H1 (cell line): ENCODE data around the gene RAB1B. TPM values are rescaled to one million over a fixed set of nuclear protein-coding genes. Genes with fewer than 3 reads are reported as not detected.

Experiments
- CHD2 ChIP-seq: IDR thresholded peaks from 2 replicates; pipeline ENCODE4 v1.6.1; 2012; ENCODE audit warnings: low read length, improper control_type of control experiment
- CHD7 ChIP-seq: fragments of 300-600 bp; sonication (generic); IDR thresholded peaks from 2 replicates; pipeline ENCODE4 v1.7.1; 2012; ENCODE audit warnings: low read length, moderate library complexity, mild to moderate bottlenecking, inconsistent platforms; ENCODE audit not compliant: insufficient replicate concordance
- CTBP2 ChIP-seq: IDR thresholded peaks from 2 replicates; pipeline ENCODE4 v1.7.0; 2011; ENCODE audit warnings: borderline replicate concordance, mild to moderate bottlenecking, moderate library complexity, mixed read lengths, low read length; ENCODE audit not compliant: insufficient read depth, insufficient read length
- CTCF ChIP-seq, 3 experiments: IDR thresholded peaks; 1 replicate in 2 of 3; 2 replicates in 1 of 3; pipeline versions ENCODE4 v1.5.1 to v1.6.1; 2011; ENCODE audit warnings: low read length in 3 of 3, mild to moderate bottlenecking in 3 of 3, inconsistent platforms in 2 of 3, low read depth in 1 of 3, moderate library complexity in 1 of 3; ENCODE audit not compliant: insufficient read depth in 1 of 3; ENCODE audit errors: control extremely low read depth in 1 of 3
- E2F6 ChIP-seq: IDR thresholded peaks from 2 replicates; pipeline ENCODE4 v1.6.1; 2012; ENCODE audit warnings: inconsistent platforms
- HDAC6 ChIP-seq: IDR thresholded peaks from one replicate; pipeline ENCODE4 v1.7.1; 2012; ENCODE audit warnings: low read depth, mild to moderate bottlenecking, inconsistent platforms, low read length, moderate library complexity
- polyA plus RNA-seq, 7 experiments: library from polyadenylated mRNA; depleted of rRNA in 3 of 7; stranded (reverse) in 5 of 7; unstranded in 2 of 7; fragments of >200 nt in 5 of 7; fragments of 200-250 nt in 2 of 7; gene quantifications; 1 replicate in 5 of 7; 2 replicates in 1 of 7; 4 replicates in 1 of 7; pipeline versions ENCODE4 v1.2.1 to v1.2.3, GENCODE V29; 2011 to 2013; ENCODE audit warnings: missing spikeins in 2 of 7, mixed read lengths in 2 of 7
- total RNA-seq: library from RNA; stranded (reverse); fragmentation: NEBNext Ultra II Directional; extraction: Animal tissue kit (Norgen Biotek cat#: 25700); gene quantifications from 2 replicates; pipeline ENCODE4 v1.2.1, GENCODE V29; 2021

Gene RAB1B
- total and polyA plus RNA-seq, 2 of the 8 experiments (the other 6 are each of a cell fraction or from before 2014, with no cell fraction given): 100 to 217 TPM

GRCh38 chr11:66222358-66223149, 45.9 kb upstream of the RAB1B start (continued):
- TF ChIP-seq CTCF (IDR thresholded peaks at IDR 0.05; ENCODE audit: control extremely low read depth in 1 of 3, insufficient read depth in 1 of 3, low read depth in 1 of 3, low read length in 3 of 3) (peak; percentile 100), HDAC6 (no peak), E2F6 (no peak), CHD2 (no peak; the same call in 1 of the 2 replicates), CHD7 (no peak), CTBP2 (no peak)
